HepG2 (cell line): ENCODE data around the gene MYOT.

Experiments used
- CTCF ChIP-seq: sonication (generic); formaldehyde crosslinking; IDR thresholded peaks from 2 replicates; pipeline ENCODE4 v1.5.0; 2020; ENCODE audit warnings: mild to moderate bottlenecking, missing genetic modification reagents, moderate library complexity
- EP300 ChIP-seq, 3 experiments: sonication (generic) in 1 of 3; formaldehyde crosslinking in 1 of 3; IDR thresholded peaks; 2 replicates each; pipeline versions ENCODE4 v1.5.1 to v1.6.1; 2011 to 2020; ENCODE audit warnings: low read depth in 2 of 3, low read length in 2 of 3, borderline replicate concordance in 1 of 3, improper control_type of control experiment in 1 of 3, mild to moderate bottlenecking in 1 of 3, missing genetic modification reagents in 1 of 3, moderate library complexity in 1 of 3
- ESRRA ChIP-seq: sonication (generic); formaldehyde crosslinking; IDR thresholded peaks from 2 replicates; pipeline ENCODE4 v1.5.1; 2020; ENCODE audit warnings: mild to moderate bottlenecking, low read depth, missing genetic modification reagents
- GABPA ChIP-seq, 2 experiments: IDR thresholded peaks; 2 replicates each; pipeline ENCODE4 v1.6.1; 2011 to 2016; ENCODE audit warnings: low read depth in 2 of 2, low read length in 1 of 2, missing biosample characterization in 1 of 2, missing genetic modification characterization in 1 of 2
- MEIS1 ChIP-seq: sonication (generic); formaldehyde crosslinking; IDR thresholded peaks from 2 replicates; pipeline ENCODE4 v1.9.0; 2021; ENCODE audit warnings: mild to moderate bottlenecking, missing genetic modification reagents, moderate library complexity, borderline replicate concordance
- MTA1 ChIP-seq: sonication (generic); formaldehyde crosslinking; IDR thresholded peaks from 2 replicates; pipeline ENCODE4 v1.4.0; 2020; ENCODE audit warnings: missing genetic modification reagents, mild to moderate bottlenecking, borderline replicate concordance
- POLR2A ChIP-seq, 2 experiments: IDR thresholded peaks; 2 replicates each; pipeline ENCODE4 v1.6.1; 2011; ENCODE audit warnings: low read depth in 2 of 2, low read length in 2 of 2, mild to moderate bottlenecking in 1 of 2, moderate library complexity in 1 of 2; ENCODE audit not compliant: insufficient read depth in 1 of 2
- TARDBP ChIP-seq: sonication (generic); formaldehyde crosslinking; IDR thresholded peaks from 2 replicates; pipeline ENCODE4 v1.8.0; 2022; ENCODE audit warnings: mild to moderate bottlenecking, missing genetic modification reagents
- TIGD3 ChIP-seq: sonication (generic); formaldehyde crosslinking; IDR thresholded peaks from 2 replicates; pipeline ENCODE4 v1.5.1; 2020; ENCODE audit warnings: mild to moderate bottlenecking, missing genetic modification reagents, borderline replicate concordance
- YY1 ChIP-seq: IDR thresholded peaks from 2 replicates; pipeline ENCODE4 v1.6.1; 2011; ENCODE audit warnings: low read length, low read depth, moderate library complexity, mild to moderate bottlenecking; ENCODE audit not compliant: insufficient read depth, insufficient replicate concordance
- ZNF101 ChIP-seq: sonication (generic); formaldehyde crosslinking; IDR thresholded peaks from 2 replicates; pipeline ENCODE4 v1.4.0; 2020; ENCODE audit warnings: mild to moderate bottlenecking, low read depth, missing genetic modification reagents, borderline replicate concordance
- ZZZ3 ChIP-seq: sonication (generic); formaldehyde crosslinking; IDR thresholded peaks from 2 replicates; pipeline ENCODE4 v1.4.0; 2020; ENCODE audit warnings: missing genetic modification reagents, mild to moderate bottlenecking, borderline replicate concordance

GRCh38 chr5:137828664-137829063 lies 39.0 kb upstream of the MYOT start:
- TF ChIP-seq GABPA (IDR thresholded peaks at IDR 0.05; ENCODE audit: low read depth, low read length) (no peak), GABPA (CRISPR knock-in tag; IDR thresholded peaks at IDR 0.05; ENCODE audit: low read depth) (no peak), MTA1 (no peak), YY1 (no peak), POLR2A (IDR thresholded peaks at IDR 0.05; ENCODE audit: insufficient read depth in 1 of 2, low read depth in 2 of 2, low read length in 2 of 2) (no peak), EP300 (IDR thresholded peaks at IDR 0.05; ENCODE audit: low read depth in 2 of 2, low read length in 2 of 2) (no peak), EP300 (CRISPR knock-in tag; IDR thresholded peaks at IDR 0.05; ENCODE audit: borderline replicate concordance) (no peak), TARDBP (CRISPR knock-in tag) (no peak), TIGD3 (CRISPR knock-in tag) (no peak), ESRRA (no peak), CTCF (no peak), ZNF101 (CRISPR knock-in tag) (no peak), MEIS1 (CRISPR knock-in tag) (no peak), ZZZ3 (no peak)
